Epithelial cell of esophagus (primary cell): ENCODE measurements around the gene AMBP.

Source experiments
- DNase-seq: peaks from one replicate; pipeline ENCODE4 v3.0.0; 2010; ENCODE audit warnings: low read depth
- H3K4me3 ChIP-seq: 2 replicates; pipeline ENCODE4 v1.5.1; 2011; ENCODE audit warnings: mild to moderate bottlenecking, low read length, control low read depth
- CTCF ChIP-seq: IDR thresholded peaks from 2 replicates; pipeline ENCODE4 v1.5.1; 2011; ENCODE audit warnings: low read depth, mild to moderate bottlenecking, low read length, control low read depth, inconsistent platforms; ENCODE audit not compliant: insufficient read depth; ENCODE audit errors: missing control alignments

AMBP gene

DNA sequence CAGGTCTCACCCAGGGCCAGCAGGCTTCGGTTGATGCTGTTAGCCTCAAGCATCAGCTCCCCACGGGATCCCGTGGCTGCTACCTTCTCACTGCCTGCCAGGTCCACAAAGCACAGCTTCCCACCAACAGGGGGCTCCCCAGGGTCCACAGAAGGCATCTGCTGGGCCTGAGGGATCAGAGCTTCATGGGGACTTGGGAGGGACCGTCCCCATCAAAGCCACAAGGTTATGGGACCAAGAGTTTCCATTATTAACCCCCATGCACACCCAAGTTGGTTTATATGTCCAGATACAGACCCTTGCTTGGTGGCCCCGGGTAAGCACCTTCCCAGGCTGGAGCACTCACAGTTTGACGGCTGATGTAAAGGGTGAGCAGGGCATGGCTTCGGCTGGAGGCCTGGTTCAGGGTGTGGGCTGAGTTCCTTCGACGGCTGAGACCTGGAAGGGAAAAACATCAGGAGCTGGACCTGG is 18.0 kb upstream of the AMBP start:
- DNase-seq: no peak
- TF ChIP-seq CTCF: peak; percentile 6
- no peak overlapping the region for H3K4me3 ChIP-seq

DNA sequence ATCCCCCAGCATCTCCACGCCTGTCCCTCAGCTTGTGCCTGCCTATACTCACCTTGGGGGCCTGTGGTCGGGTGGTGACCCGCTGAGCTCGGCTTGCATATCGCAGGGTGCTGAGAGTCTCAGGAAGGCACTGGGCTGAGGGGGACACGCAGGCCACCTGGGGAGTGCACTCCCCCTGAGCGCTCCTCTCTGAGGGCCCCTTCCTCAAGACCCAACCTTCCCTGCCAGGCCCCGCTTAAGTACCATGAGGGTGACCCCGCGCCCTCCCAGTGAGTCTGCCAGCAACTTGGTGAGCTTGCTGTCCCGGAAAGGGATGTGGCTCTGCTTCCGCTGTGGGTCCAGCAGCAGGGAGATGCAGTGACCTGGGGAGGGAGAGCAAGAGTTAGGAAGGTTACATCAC is 16.9 kb upstream of the AMBP start:
- TF ChIP-seq CTCF: no peak
- H3K4me3 ChIP-seq: no peak overlapping the region
- no peak for DNase-seq

GRCh38 chr9:114093761-114094505 is 15.8 kb upstream of the AMBP start:
- no peak overlapping the region for H3K4me3 ChIP-seq
- no peak for TF ChIP-seq CTCF
- no peak for DNase-seq

DNA sequence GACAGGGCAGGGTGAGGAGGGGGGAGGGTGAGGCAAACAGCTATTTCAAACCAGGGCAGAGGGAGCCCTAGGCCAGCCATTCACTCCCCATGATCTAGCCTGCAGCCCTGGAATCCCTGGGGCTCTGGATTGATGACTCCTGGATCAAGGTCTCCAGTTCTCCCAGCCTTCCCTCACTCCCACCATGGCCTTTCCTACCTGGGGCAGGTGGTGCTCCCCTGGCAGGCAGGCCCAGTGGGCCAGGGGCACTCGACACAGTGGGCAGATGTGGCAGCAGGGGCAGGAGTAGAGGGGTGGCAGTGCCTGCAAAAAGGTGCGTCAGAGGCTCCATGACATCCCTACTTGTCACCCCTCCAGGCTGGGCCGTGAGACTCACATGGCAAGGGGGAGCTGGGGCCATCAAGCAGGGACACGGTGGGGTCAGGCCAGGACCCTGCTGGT is 15.0 kb upstream of the AMBP start:
- no peak for DNase-seq
- no peak for TF ChIP-seq CTCF
- H3K4me3 ChIP-seq: no peak overlapping the region

DNA sequence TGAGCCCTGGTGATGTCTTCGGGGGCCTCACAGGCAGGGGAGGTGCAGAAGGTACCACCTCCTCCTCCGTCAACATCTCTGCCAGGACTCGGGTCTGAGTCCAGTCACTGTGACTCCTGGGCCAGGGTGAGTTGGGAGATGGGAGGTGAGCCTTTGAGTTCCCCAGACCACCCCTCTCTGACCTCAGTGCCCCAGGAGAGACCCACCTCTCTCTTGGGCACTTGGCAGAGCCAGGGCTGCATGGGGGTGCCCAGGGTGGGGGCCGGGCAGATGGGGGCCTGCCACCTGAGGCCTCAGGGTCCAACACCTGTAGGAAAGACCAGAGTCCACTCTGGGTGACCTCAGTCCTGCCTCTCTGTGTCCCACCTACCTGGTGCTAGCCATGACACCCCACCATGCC is 14.2 kb upstream of the AMBP start:
- no peak overlapping the region for H3K4me3 ChIP-seq
- DNase-seq: no peak
- no peak for TF ChIP-seq CTCF

DNA sequence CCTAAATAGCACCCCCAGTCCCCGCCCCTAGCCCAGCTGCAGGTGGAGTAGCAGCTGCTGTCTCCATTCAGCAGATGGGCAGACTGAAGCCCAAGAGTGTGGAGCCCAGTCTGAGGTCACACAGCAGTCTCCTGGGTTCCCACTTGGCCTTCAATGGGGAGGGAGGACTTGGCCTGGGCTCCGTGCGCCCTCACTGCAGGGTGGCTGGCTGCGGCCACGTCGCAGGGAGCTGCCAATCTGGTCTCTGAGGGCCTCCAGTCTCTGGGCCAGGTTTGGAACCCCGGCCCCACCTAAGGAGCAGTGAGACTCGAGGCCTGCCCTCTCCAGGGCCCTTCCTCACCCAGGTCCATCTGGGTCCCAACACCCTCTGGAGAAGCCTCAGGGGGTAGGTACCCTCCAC is 13.6 kb upstream of the AMBP start:
- H3K4me3 ChIP-seq: no peak overlapping the region
- DNase-seq: no peak
- no peak for TF ChIP-seq CTCF

- no peak for DNase-seq
- no peak overlapping the region for H3K4me3 ChIP-seq
- TF ChIP-seq CTCF: no peak
Observed at GRCh38 chr9:114090798-114091197, 12.7 kb upstream of the AMBP start.
